MM.1S (cell line): ENCODE results near the gene EPHA3.

ENCODE experiments used
- EZH2 ChIP-seq: fragments of 300-600 bp; sonication (generic); optimal IDR thresholded peaks from 2 replicates; pipeline ENCODE3; 2017; ENCODE audit warnings: low read depth, mild to moderate bottlenecking, antibody characterized with exemption, low read length, mixed read lengths
- EZH2phosphoT487 ChIP-seq: fragments of 300-600 bp; sonication (generic); IDR thresholded peaks from 2 replicates; pipeline ENCODE4 v1.6.1; 2018; ENCODE audit warnings: antibody characterized with exemption, low read length
- TF ChIP-seq, protein P1 (sequence below): fragments of 300-600 bp; sonication (generic); IDR thresholded peaks from 2 replicates; pipeline ENCODE4 v1.5.1; 2016; ENCODE audit warnings: antibody characterized with exemption, low read length, mixed read lengths

DNA sequence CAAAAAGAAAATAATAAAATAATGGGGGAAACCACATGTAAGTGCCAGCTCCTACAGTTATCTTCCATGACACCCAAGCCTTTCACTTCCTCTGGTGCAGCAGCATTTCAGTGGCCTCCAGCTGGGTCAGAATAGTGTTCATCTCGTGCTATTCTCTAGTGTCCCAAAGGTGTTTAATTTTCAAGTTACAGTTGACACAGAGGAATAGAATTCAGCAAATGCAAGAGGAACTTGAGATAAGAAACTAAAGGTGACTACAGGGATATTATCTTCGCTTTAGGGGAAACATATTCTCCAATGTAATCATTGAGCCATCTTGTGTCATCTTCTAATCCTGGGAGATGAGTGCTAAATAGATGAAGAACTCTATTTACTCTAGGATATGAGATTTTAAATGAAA, 212.8 kb downstream of the EPHA3 start:
- TF ChIP-seq, protein P1, sequence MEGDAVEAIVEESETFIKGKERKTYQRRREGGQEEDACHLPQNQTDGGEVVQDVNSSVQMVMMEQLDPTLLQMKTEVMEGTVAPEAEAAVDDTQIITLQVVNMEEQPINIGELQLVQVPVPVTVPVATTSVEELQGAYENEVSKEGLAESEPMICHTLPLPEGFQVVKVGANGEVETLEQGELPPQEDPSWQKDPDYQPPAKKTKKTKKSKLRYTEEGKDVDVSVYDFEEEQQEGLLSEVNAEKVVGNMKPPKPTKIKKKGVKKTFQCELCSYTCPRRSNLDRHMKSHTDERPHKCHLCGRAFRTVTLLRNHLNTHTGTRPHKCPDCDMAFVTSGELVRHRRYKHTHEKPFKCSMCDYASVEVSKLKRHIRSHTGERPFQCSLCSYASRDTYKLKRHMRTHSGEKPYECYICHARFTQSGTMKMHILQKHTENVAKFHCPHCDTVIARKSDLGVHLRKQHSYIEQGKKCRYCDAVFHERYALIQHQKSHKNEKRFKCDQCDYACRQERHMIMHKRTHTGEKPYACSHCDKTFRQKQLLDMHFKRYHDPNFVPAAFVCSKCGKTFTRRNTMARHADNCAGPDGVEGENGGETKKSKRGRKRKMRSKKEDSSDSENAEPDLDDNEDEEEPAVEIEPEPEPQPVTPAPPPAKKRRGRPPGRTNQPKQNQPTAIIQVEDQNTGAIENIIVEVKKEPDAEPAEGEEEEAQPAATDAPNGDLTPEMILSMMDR, result no peak
- no peak for TF ChIP-seq EZH2
- TF ChIP-seq EZH2phosphoT487, result no peak
